ENCODE results near the gene ELMOD1.

ELMOD1 gene

GRCh38 chr11:107651672-107652071 is 60.7 kb downstream of the ELMOD1 start:
- DNase-seq, result no peak

- DNase-seq, result no peak
Measured at GRCh38 chr11:107653076-107653475, 62.1 kb downstream of the ELMOD1 start.

GRCh38 chr11:107655602-107656001 is 64.7 kb downstream of the ELMOD1 start:
- DNase-seq, result no peak

- DNase-seq, result no peak
Measured at GRCh38 chr11:107659310-107659709, 68.4 kb downstream of the ELMOD1 start.

GRCh38 chr11:107660066-107660465 is 69.1 kb downstream of the ELMOD1 start:
- no peak for DNase-seq

GRCh38 chr11:107661656-107662055 is 70.7 kb downstream of the ELMOD1 start:
- no peak for DNase-seq

GRCh38 chr11:107665018-107665417 is 74.1 kb downstream of the ELMOD1 start:
- no peak for DNase-seq

GRCh38 chr11:107666911-107667613 is 76.1 kb downstream of the ELMOD1 start:
- no peak for DNase-seq

- no peak for DNase-seq
Measured at GRCh38 chr11:107669191-107669740, 78.3 kb downstream of the ELMOD1 start.

- DNase-seq, result no peak
Measured at GRCh38 chr11:107669893-107670601, 79.1 kb downstream of the ELMOD1 start.

GRCh38 chr11:107675902-107676301 is 85.0 kb downstream of the ELMOD1 start:
- no peak for DNase-seq

- DNase-seq, result no peak
Measured at GRCh38 chr11:107676336-107677057, 85.5 kb downstream of the ELMOD1 start.

- no peak for DNase-seq
Measured at GRCh38 chr11:107677924-107678631, 87.1 kb downstream of the ELMOD1 start.

GRCh38 chr11:107678632-107678971 is 87.7 kb downstream of the ELMOD1 start:
- no peak for DNase-seq

- DNase-seq, result no peak
Measured at GRCh38 chr11:107679255-107680024, 88.5 kb downstream of the ELMOD1 start.

GRCh38 chr11:107682171-107682570 is 91.2 kb downstream of the ELMOD1 start:
- DNase-seq, result no peak

- DNase-seq, result no peak
Measured at GRCh38 chr11:107682572-107682971, 91.6 kb downstream of the ELMOD1 start.

- no peak for DNase-seq
Measured at GRCh38 chr11:107683061-107683460, 92.1 kb downstream of the ELMOD1 start.

GRCh38 chr11:107683807-107684206 is 92.9 kb downstream of the ELMOD1 start:
- DNase-seq, result no peak

- DNase-seq, result no peak
Measured at GRCh38 chr11:107688322-107688918, 97.5 kb downstream of the ELMOD1 start.

GRCh38 chr11:107689317-107690202 is 98.6 kb downstream of the ELMOD1 start:
- DNase-seq, result peak; percentile 52

All from stimulated activated CD4-positive, alpha-beta T cell treated with anti-CD3 and anti-CD28 coated beads, Interleukin-4, amount 100 ng/mL, for 1 hour (primary cell).